Esophagus mucosa (tissue), 1 donor: Measurements from ENCODE around the gene PRKACA. TPM values are rescaled to one million over a fixed set of nuclear protein-coding genes. Genes with fewer than 3 reads are reported as not detected.
A peak's percentile ranks its signal among the peaks of the same experiment; 100 is the strongest.
"Not testable (repeated sequence)": the region's sequence is repeated elsewhere in the genome, so short reads cannot be mapped to it uniquely, and the experiment has no call there.

Experiments
- ATAC-seq: fragments of 200-7000 bp; cut with Tn5 transposase; one replicate; pipeline ENCODE4 v1.9.1; 2020
- total RNA-seq: library from RNA; stranded (reverse); gene quantifications from one replicate; pipeline ENCODE4 v1.2.4, GENCODE V29; 2023
- donor health status: DM: yes; HTN: yes; CAD: no.

The PRKACA gene
- total RNA-seq, 1 donor from 2014 or later = 45.2 TPM

- peak; percentile 63 for ATAC-seq
Observed at GRCh38 chr19:14147797-14148605, 30.4 kb upstream of the PRKACA start.

DNA sequence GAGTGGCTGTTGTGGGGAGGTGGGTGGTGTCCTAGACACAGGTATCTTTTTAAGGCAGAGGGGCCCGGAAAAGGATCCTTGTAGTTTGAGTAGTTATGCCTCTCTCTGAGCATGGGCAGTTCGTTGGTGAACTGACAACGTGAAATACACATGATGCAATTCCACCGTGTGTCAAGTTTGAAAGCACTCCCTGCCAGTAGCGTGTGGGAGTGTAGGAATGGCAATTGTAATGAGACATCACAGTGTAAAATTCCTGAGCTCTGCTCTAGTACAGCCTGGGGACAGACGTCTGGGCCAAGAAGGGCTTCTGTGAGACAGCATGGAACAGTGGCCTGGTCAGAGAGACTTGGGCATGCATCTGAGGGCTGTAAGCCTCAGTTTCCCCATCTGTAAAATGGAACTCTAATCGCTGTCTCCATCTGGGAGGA is 29.2 kb upstream of the PRKACA start:
- peak; percentile 19 for ATAC-seq

- not testable (repeated sequence) for ATAC-seq
Observed at GRCh38 chr19:14146169-14146568, 28.6 kb upstream of the PRKACA start.

- ATAC-seq = no peak
Observed at GRCh38 chr19:14145381-14145780, 27.8 kb upstream of the PRKACA start.

- no peak for ATAC-seq
Observed at GRCh38 chr19:14142262-14143190, 25.0 kb upstream of the PRKACA start.

DNA sequence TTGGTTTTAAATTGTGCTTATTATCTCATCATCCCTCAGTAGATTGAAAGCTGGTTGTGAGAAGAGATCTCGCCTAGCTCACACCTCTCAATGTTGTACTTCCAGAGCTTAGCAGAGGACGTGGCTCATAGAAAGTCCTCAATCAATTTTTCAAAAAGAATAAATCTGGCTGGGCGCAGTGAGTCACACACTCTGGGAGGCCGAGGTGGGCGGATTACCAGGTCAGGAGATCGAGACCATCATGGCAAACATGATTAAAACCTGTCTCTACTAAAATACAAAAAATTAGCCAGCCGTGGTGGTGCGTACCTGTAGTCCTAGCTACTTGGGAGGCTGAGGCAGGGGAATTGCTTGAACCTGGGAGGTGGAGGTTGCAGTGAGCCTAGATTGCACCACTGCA is 23.5 kb upstream of the PRKACA start:
- no peak for ATAC-seq

DNA sequence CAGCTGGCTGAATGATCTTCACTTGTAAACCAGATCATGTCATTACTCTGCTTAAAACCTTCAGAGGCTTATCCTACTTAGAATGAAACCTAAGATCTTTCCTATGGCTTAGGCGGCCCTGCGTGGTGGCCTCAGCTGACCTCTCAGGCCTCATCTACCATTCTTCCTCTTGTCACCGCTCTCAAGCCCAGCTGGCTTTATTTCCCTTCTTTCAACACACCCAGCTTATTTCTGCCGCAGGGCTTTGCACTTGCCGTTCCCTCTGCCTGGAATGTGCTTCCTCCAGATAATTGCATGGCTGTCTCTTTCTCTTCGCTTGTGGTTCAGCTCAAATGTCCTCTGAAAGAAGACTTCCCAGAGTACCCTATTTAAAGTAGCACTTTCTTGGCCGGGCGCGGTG is 22.4 kb upstream of the PRKACA start:
- no peak for ATAC-seq

GRCh38 chr19:14138576-14139265 is 21.2 kb upstream of the PRKACA start:
- no peak for ATAC-seq

GRCh38 chr19:14136509-14137281 is 19.1 kb upstream of the PRKACA start, which contains the start of gene ASF1B:
TSS of gene ASF1B (minus strand) at chr19:14136589. CDS start at chr19:14136456, 133 bp downstream.
- ATAC-seq = peak; percentile 94

DNA sequence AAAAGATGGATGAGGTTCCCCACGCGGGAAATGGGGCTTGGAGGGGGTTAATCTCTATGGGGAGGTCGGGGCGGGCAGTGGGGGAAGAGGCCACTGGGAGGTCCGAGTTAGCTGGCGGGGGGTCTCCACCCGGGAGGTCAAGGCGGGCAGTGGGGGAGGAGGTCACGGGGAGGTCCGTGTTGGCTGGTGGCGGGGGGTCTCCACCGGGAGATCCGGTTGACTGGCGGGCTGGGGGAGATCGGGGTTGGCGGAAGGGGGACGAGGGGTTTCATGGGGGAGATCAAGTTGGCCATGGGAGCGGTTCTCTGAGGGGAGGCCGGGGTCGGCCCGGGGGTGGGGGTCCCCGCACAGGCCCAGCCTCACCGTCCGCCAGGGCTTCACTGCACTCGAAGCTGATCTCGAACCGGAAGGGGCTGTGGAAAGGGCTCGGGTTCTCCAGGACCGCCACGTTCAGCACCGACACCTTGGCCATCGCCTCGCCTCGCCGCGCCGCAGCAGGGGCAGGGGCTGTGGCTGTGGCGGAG is 18.5 kb upstream of the PRKACA start:
- no peak for ATAC-seq

- no peak for ATAC-seq
Observed at GRCh38 chr19:14135355-14135754, 17.8 kb upstream of the PRKACA start.

DNA sequence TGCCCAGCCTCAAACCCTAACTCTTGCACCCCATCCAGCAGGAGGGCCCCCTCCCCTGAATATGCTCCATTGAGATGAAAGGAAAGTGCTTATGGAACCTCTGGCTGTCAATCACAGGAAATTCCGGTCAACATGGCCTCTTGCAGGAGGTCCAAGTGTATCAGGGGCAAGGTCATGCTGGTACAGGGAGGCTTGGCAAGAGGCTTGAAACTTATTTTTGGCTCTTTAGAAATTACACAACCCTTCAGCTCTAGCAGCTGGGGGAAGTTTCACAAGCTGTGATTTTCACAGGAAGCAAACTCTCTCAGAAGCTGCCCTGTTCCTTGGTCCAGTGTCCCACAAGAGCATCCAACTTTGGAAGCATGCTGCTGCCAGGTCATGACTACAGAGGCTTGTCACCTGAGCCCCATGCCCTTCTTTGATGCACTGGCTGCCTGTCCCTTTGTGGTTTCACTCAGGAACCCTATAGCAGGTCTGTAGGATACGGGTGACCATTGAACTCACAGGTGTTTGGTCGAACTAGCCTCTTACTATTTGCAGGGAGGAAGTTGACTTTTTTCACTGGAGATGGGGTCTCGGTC is 10.5 kb upstream of the PRKACA start:
- no peak for ATAC-seq

GRCh38 chr19:14127176-14127575 is 9.6 kb upstream of the PRKACA start:
- ATAC-seq = peak; percentile 55

- ATAC-seq = no peak
Observed at GRCh38 chr19:14122924-14123323, 5.4 kb upstream of the PRKACA start.

DNA sequence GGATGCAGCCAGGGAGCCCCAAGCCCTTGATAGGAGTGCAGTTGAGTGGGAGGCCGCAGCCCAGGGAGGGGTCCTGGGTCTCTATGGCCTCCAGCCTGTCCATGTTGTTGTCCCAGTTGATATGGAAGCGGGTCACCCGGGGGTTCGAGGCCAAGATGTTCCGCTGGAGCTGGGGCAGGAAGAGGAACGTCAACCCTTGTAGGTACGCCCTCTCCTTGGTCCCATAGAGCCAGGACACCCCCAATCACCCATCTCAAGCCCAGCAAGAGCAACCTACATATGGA is 2.9 kb upstream of the PRKACA start:
- no peak for ATAC-seq

- ATAC-seq = no peak
Observed at GRCh38 chr19:14119644-14120496, 2.3 kb upstream of the PRKACA start.

DNA sequence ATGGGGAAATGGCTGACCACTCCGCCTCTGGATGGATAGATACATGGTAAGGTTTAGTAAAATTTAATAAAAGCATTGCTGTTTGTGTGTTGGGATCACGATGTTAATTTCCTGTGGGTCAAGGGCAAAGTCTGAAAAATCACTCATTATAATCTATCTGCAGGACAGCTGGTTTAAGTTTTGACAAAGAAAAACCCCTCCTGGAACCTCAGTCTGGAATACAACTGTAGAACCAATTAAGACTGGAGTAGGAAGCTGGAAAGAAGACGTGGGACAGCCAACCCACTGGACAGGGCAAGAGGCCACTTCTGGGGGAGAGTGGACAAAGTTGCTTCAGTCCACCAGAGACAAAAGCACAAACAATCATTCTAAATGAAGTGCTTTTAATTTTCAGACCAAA is 1.6 kb upstream of the PRKACA start:
- no peak for ATAC-seq

- ATAC-seq = peak; percentile 6
Observed at GRCh38 chr19:14118165-14119051, 846 bp upstream of the PRKACA start.

DNA sequence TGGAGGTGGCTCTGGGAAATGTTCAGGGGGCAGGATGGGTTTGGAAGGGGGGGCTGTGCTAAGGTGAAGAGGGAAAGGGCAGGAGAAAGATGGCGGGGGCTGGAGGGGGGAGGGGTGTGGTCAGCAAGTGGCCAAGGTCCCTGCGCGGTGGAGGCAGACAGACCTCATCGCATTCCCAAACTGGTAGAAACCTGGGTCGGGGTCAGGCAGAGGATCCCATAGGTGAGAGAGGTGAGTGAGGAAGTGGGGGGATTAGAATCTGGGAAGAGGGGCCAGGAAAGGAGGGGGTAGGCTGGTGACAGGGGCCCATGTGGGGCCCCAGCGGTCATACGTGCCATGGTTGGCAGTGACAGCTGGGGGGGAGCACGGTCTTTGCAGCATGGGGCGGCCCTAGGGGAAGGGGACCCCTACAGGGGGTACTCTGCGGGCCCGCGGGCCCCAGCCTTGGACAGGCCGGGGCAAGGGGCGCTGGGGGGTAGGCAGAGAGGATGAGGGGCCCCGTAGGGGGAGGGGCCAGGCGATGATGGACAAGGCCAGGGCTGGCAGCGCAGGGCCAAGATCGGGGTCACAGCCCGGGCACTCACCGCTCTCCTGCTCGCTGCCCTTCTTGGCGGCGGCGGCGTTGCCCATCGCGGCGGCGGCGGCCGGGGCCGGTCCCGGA is 514 bp downstream of the PRKACA start:
- ATAC-seq = no peak
